Measurements from ENCODE around the gene MYO3B. TPM values are rescaled to one million over a fixed set of nuclear protein-coding genes. Genes with fewer than 3 reads are reported as not detected.

Gene MYO3B
- total and polyA plus RNA-seq, 2 of the 8 experiments (the other 6 are each of a cell fraction or from before 2014, with no cell fraction given) = 0.17 to 0.19 TPM

DNA sequence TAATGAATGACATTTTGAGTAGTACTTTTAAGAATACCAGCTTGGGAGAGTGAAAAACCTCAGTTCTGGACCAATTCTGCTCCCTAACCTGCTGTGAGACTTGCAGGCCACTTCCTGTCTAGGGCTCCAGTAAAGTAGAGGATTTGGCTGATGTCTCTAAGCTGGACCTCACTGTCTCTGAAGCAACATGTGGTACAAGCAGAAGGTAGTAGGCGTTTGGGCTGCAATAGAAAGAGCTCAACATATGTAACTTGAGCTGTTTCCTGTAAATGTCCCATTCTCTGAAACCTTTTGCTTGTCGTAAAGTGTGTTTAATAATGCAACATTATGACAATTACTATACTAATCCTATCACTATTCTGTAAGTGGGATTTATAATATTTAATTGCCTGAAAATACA lies 213.1 kb downstream of the MYO3B start:
- Histone ChIP-seq H2AFZ (ENCODE audit: low read length) (no peak overlapping the region), H2BK120ac (replicated peaks; ENCODE audit: low read depth, low read length) (no peak overlapping the region), H3K36me3 (ENCODE audit: control insufficient read depth in 2 of 4, insufficient read depth in 4 of 4, low read length in 3 of 4) (no peaks in the 10 kb centered on the region), H3K4me1 (replicated peaks in 1 of 4; ENCODE audit: control insufficient read depth in 3 of 4, insufficient read depth in 4 of 4, low read length in 3 of 4) (no peaks in the 10 kb centered on the region), H2BK20ac (ENCODE audit: low read length) (no peak overlapping the region), H3K9me3 (ENCODE audit: insufficient read depth in 2 of 2, low read depth in 1 of 2, low read length in 1 of 2) (no peaks in the 10 kb centered on the region), H2AK5ac (ENCODE audit: low read depth, low read length) (no peak overlapping the region), H2BK12ac (ENCODE audit: low read depth, low read length) (no peak overlapping the region), H3K18ac (ENCODE audit: extremely low read depth, low read length) (no peak overlapping the region), H3K9ac (replicated peaks in 1 of 4; ENCODE audit: extremely low read depth in 1 of 4, low read depth in 3 of 4, low read length in 3 of 4) (no peak overlapping the region), H3K27ac (ENCODE audit: low read depth, low read length) (no peak overlapping the region), H3K79me2 (ENCODE audit: control insufficient read depth in 1 of 2, insufficient read depth in 2 of 2, low read length in 2 of 2) (no peaks in the 10 kb centered on the region), H2BK5ac (ENCODE audit: low read depth, low read length) (no peak overlapping the region), H2BK15ac (ENCODE audit: low read length) (no peak overlapping the region), H3K14ac (ENCODE audit: insufficient read length) (no peak overlapping the region), H3K23me2 (ENCODE audit: low read depth, low read length) (no peaks in the 10 kb centered on the region), H4K20me1 (replicated peaks in 1 of 2; ENCODE audit: control insufficient read depth in 1 of 2, insufficient read depth in 2 of 2, low read length in 2 of 2) (no peaks in the 10 kb centered on the region), H4K91ac (replicated peaks; ENCODE audit: insufficient read length, low read length) (no peak overlapping the region), H4K5ac (ENCODE audit: insufficient read length, low read depth, low read length) (no peak overlapping the region), H4K8ac (ENCODE audit: extremely low read depth, insufficient read depth, low read length) (no peak overlapping the region), H3K23ac (ENCODE audit: insufficient read length) (no peak overlapping the region), H3K79me1 (ENCODE audit: low read depth, low read length) (no peaks in the 10 kb centered on the region), H3K27me3 (replicated peaks in 1 of 4; ENCODE audit: control insufficient read depth in 3 of 4, extremely low read depth in 1 of 4, insufficient read depth in 3 of 4, low read length in 3 of 4) (no peaks in the 10 kb centered on the region), H3K4me2 (ENCODE audit: insufficient read depth in 1 of 2, low read depth in 2 of 2, low read length in 2 of 2) (no peak overlapping the region), H3K56ac (replicated peaks; ENCODE audit: insufficient read length, low read depth, low read length) (no peak overlapping the region), H3K4me3 (ENCODE audit: extremely low read depth in 1 of 4, insufficient read depth in 2 of 4, low read depth in 3 of 4, low read length in 4 of 4) (no peak overlapping the region), H3K4ac (replicated peaks; ENCODE audit: insufficient read length, low read depth, low read length) (no peak overlapping the region)
- no peak for TF ChIP-seq KDM4A (IDR thresholded peaks at IDR 0.05; ENCODE audit: low read depth, low read length, severe bottlenecking)
- TF ChIP-seq HDAC6 (IDR thresholded peaks at IDR 0.05; ENCODE audit: low read depth, low read length) = no peak
- TF ChIP-seq KDM5A (IDR thresholded peaks at IDR 0.05; ENCODE audit: low read length) = no peak
- TF ChIP-seq JUN (IDR thresholded peaks at IDR 0.05; ENCODE audit: low read depth, low read length) = no peak
- no peak for TF ChIP-seq SRF (IDR thresholded peaks at IDR 0.05; ENCODE audit: low read depth, low read length)
- TF ChIP-seq, protein P1, sequence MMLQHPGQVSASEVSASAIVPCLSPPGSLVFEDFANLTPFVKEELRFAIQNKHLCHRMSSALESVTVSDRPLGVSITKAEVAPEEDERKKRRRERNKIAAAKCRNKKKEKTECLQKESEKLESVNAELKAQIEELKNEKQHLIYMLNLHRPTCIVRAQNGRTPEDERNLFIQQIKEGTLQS (IDR thresholded peaks at IDR 0.05; ENCODE audit: insufficient read depth, low read depth, low read length) = no peak
- no peak for TF ChIP-seq RNF2 (IDR thresholded peaks at IDR 0.05; ENCODE audit: borderline replicate concordance, low read depth, low read length, missing control alignments, poor library complexity, severe bottlenecking)
- CTCF ChIA-PET (ENCODE audit: partially characterized antibody) = interaction anchor here (0.6 to 5.0 kb wide), 7 partner anchors 18 to 482 kb away, joined by 3 to 23 read pairs (median 3); no protein-coding TSS in a partner anchor
- POLR2A ChIA-PET (ENCODE audit: partially characterized antibody) = no interaction called here
- no peak for FAIRE-seq
- no peak for DNase-seq (ENCODE audit: low read depth in 1 of 2, low spot score in 2 of 2)
- WGBS, 2 experiments (ENCODE audit: extremely low coverage in 1 of 2, insufficient coverage in 1 of 2, insufficient read length in 1 of 2, insufficient replicate concordance in 2 of 2, low coverage in 1 of 2, low lambda C conversion rate in 2 of 2, missing lambda C conversion rate in 1 of 2) = 83% methylated on average over 2 of the region's 2 CpGs; no CpG with 5 or more reads in 1 of the 2 experiments
